Neural progenitor cell (in vitro differentiated cells): Measurements from ENCODE around the gene TPRX1.

Experiments
- CTCF ChIP-seq: fragments of 200-600 bp; sonication (generic); IDR thresholded peaks from 2 replicates; pipeline ENCODE4 v1.5.1; 2017; ENCODE audit warnings: antibody characterized with exemption, mild to moderate bottlenecking
- EZH2 ChIP-seq: fragments of 200-600 bp; sonication (generic); IDR thresholded peaks from 2 replicates; pipeline ENCODE4 v1.6.1; 2017; ENCODE audit warnings: antibody characterized with exemption, mild to moderate bottlenecking, moderate library complexity

GRCh38 chr19:47832723-47833122, 28.4 kb upstream of the TPRX1 start:
- peak; percentile 6 for TF ChIP-seq CTCF
- no peak for TF ChIP-seq EZH2
